OCI-LY7 (cell line): ENCODE measurements around the gene IRAK1.

ENCODE experiments used
- CTCF ChIP-seq: fragments of 200-600 bp; sonication (generic); conservative IDR thresholded peaks from 2 replicates; pipeline ENCODE4 v1.5.1; 2014; ENCODE audit warnings: mild to moderate bottlenecking, antibody characterized with exemption, low read length, moderate library complexity, mixed read lengths
- EZH2phosphoT487 ChIP-seq: fragments of 200-600 bp; sonication (generic); IDR thresholded peaks from 2 replicates; pipeline ENCODE4 v1.6.1; 2018; ENCODE audit warnings: low read depth, borderline replicate concordance, mild to moderate bottlenecking, mixed run types, antibody characterized with exemption, low read length, moderate library complexity, mixed read lengths

- peak; percentile 82 for TF ChIP-seq CTCF
- no peak for TF ChIP-seq EZH2phosphoT487
These were observed 5.9 kb downstream of the IRAK1 start for GRCh38 chrX:154013614-154014360.
